Sigmoid colon (tissue), 7 donors: ENCODE results near the gene SREBF1. TPM values are rescaled to one million over a fixed set of nuclear protein-coding genes. Genes with fewer than 3 reads are reported as not detected.

ENCODE experiments used
- DNase-seq: peaks from one replicate; pipeline ENCODE4 v3.0.0-alpha.2; 2019
- H3K27ac ChIP-seq, 4 donors: fragments of 200-600 bp; sonication (generic); one replicate each; pipeline ENCODE4 v1.5.1; 2016 to 2019; ENCODE audit warnings: mild to moderate bottlenecking in 1 of 4
- H3K27me3 ChIP-seq, 3 donors: fragments of 200-600 bp; sonication (generic); one replicate each; pipeline ENCODE4 v1.5.1; 2019; ENCODE audit warnings: mild to moderate bottlenecking in 1 of 3
- H3K36me3 ChIP-seq, 4 donors: fragments of 200-600 bp; sonication (generic); one replicate each; pipeline ENCODE4 v1.5.1; 2016 to 2019
- H3K4me1 ChIP-seq, 4 donors: fragments of 200-600 bp; sonication (generic); one replicate each; pipeline ENCODE4 v1.5.1; 2017 to 2019
- H3K4me3 ChIP-seq, 4 donors: fragments of 200-600 bp; sonication (generic); one replicate each; pipeline ENCODE4 v1.5.1; 2017 to 2019; ENCODE audit warnings: mild to moderate bottlenecking in 2 of 4, moderate library complexity in 1 of 4
- H3K9me3 ChIP-seq, 4 donors: fragments of 200-600 bp in 3 of 4; sonication (generic) in 3 of 4; one replicate each; pipeline versions ENCODE4 v1.5.1 to v1.6.1; 2013 to 2019
- CTCF ChIP-seq, 4 experiments: fragments of 450-650 bp in 3 of 4; fragments of 200-600 bp in 1 of 4; IDR thresholded peaks; one replicate each; pipeline ENCODE4 v1.5.1; 2016 to 2019; ENCODE audit warnings: antibody characterized with exemption in 4 of 4, mild to moderate bottlenecking in 3 of 4, moderate library complexity in 2 of 4
- EP300 ChIP-seq, 4 donors: sonication (generic); formaldehyde crosslinking; IDR thresholded peaks; one replicate each; pipeline ENCODE4 v1.6.1; 2017; ENCODE audit warnings: antibody characterized with exemption in 4 of 4
- POLR2A ChIP-seq, 2 donors: fragments of 450-650 bp; IDR thresholded peaks; one replicate each; pipeline ENCODE4 v1.6.1; 2016; ENCODE audit warnings: antibody characterized with exemption in 2 of 2, mild to moderate bottlenecking in 2 of 2, moderate library complexity in 2 of 2
- POLR2AphosphoS5 ChIP-seq, 4 donors: sonication (generic); formaldehyde crosslinking; IDR thresholded peaks; one replicate each; pipeline ENCODE4 v1.6.1; 2017; ENCODE audit warnings: antibody characterized with exemption in 4 of 4
- WGBS, 2 donors: extraction: QIAGEN DNeasy Blood & Tissue Kit; methylation state at CpG; one replicate each; pipeline ENCODE4 v1.1.7; 2013; 5-methylcytosine and 5-hydroxymethylcytosine counted together
- intact Hi-C: fragments of 100-400 bp; cut with DNase I; formaldehyde crosslinking; loops from one replicate; pipeline ENCODE4 v1.15.1; 2023
- polyA plus RNA-seq, 3 donors: library from polyadenylated mRNA; stranded (reverse); fragments of 200-250 nt; gene quantifications; one replicate each; pipeline ENCODE4 v1.2.3, GENCODE V29; 2013
- total RNA-seq, 4 donors: library from RNA; depleted of rRNA; stranded (reverse); fragments of >200 nt; gene quantifications; one replicate each; pipeline ENCODE4 v1.1.0, GENCODE V29; 2016
- donor health status: healthy with polysubstance abuse.
- donor health status: Bipolar disorder and iron deficiency.
- donor health status: healthy.

Gene SREBF1
- total and polyA plus RNA-seq, 7 donors = 10.2 to 172 (median 38.6) TPM

- Histone ChIP-seq H3K4me3 (peak overlapping the region; percentile 84 to 95 (median 92)), H3K9me3 (no peaks in the 10 kb centered on the region), H3K4me1 (peaks cover 0 to 85% (median 80%) of the 10 kb centered on the region in 4 donors), H3K27ac (peak overlapping the region; percentile 99 to 100 (median 100)), H3K36me3 (no peaks in the 10 kb centered on the region), H3K27me3 (no peaks in the 10 kb centered on the region)
- TF ChIP-seq CTCF (IDR thresholded peaks at IDR 0.05) (no peak), POLR2AphosphoS5 (IDR thresholded peaks at IDR 0.05) (no peak), POLR2A (IDR thresholded peaks at IDR 0.05) (no peak), EP300 (IDR thresholded peaks at IDR 0.05) (no peak)
- no peak for DNase-seq
- intact Hi-C loops = loop anchor here (2.0 kb wide), 1 partner anchor 13 kb away; no protein-coding TSS in a partner anchor
- WGBS, 2 donors = 18 to 29% methylated on average over 25 of the region's 25 CpGs
Observed at GRCh38 chr17:17835415-17836249, 1.2 kb downstream of the SREBF1 start.

GRCh38 chr17:17834974-17835373, 1.8 kb downstream of the SREBF1 start:
- peak overlapping the region; percentile 99 to 100 (median 100) for H3K27ac ChIP-seq
- TF ChIP-seq CTCF (IDR thresholded peaks at IDR 0.05) = no peak
- TF ChIP-seq POLR2AphosphoS5 (IDR thresholded peaks at IDR 0.05) = no peak
- TF ChIP-seq EP300 (IDR thresholded peaks at IDR 0.05) = no peak
- no peak for TF ChIP-seq POLR2A (IDR thresholded peaks at IDR 0.05)
- intact Hi-C loops = no loop called here
- peak overlapping the region in 2 of 4 donors; percentile 84 to 95 for H3K4me3 ChIP-seq
- peaks cover 0 to 85% (median 80%) of the 10 kb centered on the region in 4 donors for H3K4me1 ChIP-seq
- H3K9me3 ChIP-seq = no peaks in the 10 kb centered on the region
- 63 to 72% methylated on average over 4 of the region's 4 CpGs for WGBS, 2 donors
- no peaks in the 10 kb centered on the region for H3K36me3 ChIP-seq
- H3K27me3 ChIP-seq = no peaks in the 10 kb centered on the region
- DNase-seq = no peak

- H3K27me3 ChIP-seq = no peaks in the 10 kb centered on the region
- no peak overlapping the region for H3K4me3 ChIP-seq
- WGBS, 2 donors = 77 to 78% methylated on average over 8 of the region's 8 CpGs
- H3K36me3 ChIP-seq = no peaks in the 10 kb centered on the region
- H3K27ac ChIP-seq = peak overlapping the region in 3 of 4 donors; percentile 99 to 100 (median 100)
- intact Hi-C loops = no loop called here
- H3K4me1 ChIP-seq = peaks cover 0 to 82% (median 69%) of the 10 kb centered on the region in 4 donors
- H3K9me3 ChIP-seq = no peaks in the 10 kb centered on the region
- TF ChIP-seq POLR2A (IDR thresholded peaks at IDR 0.05) (no peak), CTCF (IDR thresholded peaks at IDR 0.05) (no peak)
- DNase-seq = no peak
Observed at GRCh38 chr17:17833658-17834357, 3.0 kb downstream of the SREBF1 start.

- no peaks in the 10 kb centered on the region for H3K9me3 ChIP-seq
- DNase-seq = no peak
- no peaks in the 10 kb centered on the region for H3K27me3 ChIP-seq
- H3K36me3 ChIP-seq = no peaks in the 10 kb centered on the region
- intact Hi-C loops = no loop called here
- H3K4me1 ChIP-seq = peaks cover 0 to 68% (median 56%) of the 10 kb centered on the region in 4 donors
- no peak for TF ChIP-seq EP300 (IDR thresholded peaks at IDR 0.05)
- TF ChIP-seq CTCF (IDR thresholded peaks at IDR 0.05) = no peak
- no peak for TF ChIP-seq POLR2AphosphoS5 (IDR thresholded peaks at IDR 0.05)
- no peak for TF ChIP-seq POLR2A (IDR thresholded peaks at IDR 0.05)
- no peak overlapping the region for H3K4me3 ChIP-seq
- 89 to 93% methylated on average over 2 of the region's 2 CpGs for WGBS, 2 donors
- H3K27ac ChIP-seq = peak overlapping the region; percentile 38 to 82 (median 78)
Observed at GRCh38 chr17:17832032-17832363, 4.8 kb downstream of the SREBF1 start.
